Measurements from ENCODE around the gene AGBL1.

The AGBL1 gene

GRCh38 chr15:86136861-86137260 lies 57.2 kb downstream of the AGBL1 start:
- no peak for DNase-seq
- H3K27ac Mint-ChIP-seq, result no peak overlapping the region
- TF ChIP-seq, protein P1, sequence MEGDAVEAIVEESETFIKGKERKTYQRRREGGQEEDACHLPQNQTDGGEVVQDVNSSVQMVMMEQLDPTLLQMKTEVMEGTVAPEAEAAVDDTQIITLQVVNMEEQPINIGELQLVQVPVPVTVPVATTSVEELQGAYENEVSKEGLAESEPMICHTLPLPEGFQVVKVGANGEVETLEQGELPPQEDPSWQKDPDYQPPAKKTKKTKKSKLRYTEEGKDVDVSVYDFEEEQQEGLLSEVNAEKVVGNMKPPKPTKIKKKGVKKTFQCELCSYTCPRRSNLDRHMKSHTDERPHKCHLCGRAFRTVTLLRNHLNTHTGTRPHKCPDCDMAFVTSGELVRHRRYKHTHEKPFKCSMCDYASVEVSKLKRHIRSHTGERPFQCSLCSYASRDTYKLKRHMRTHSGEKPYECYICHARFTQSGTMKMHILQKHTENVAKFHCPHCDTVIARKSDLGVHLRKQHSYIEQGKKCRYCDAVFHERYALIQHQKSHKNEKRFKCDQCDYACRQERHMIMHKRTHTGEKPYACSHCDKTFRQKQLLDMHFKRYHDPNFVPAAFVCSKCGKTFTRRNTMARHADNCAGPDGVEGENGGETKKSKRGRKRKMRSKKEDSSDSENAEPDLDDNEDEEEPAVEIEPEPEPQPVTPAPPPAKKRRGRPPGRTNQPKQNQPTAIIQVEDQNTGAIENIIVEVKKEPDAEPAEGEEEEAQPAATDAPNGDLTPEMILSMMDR (IDR thresholded peaks at IDR 0.05), result no peak
- peaks cover 4% of the 10 kb centered on the region for H3K27me3 Mint-ChIP-seq (ENCODE audit: low read depth, poor library complexity)
- H3K9me3 Mint-ChIP-seq, result no peaks in the 10 kb centered on the region
- H3K36me3 Mint-ChIP-seq (ENCODE audit: low read depth), result no peaks in the 10 kb centered on the region
- no peak overlapping the region for H3K4me3 Mint-ChIP-seq
- H3K4me1 Mint-ChIP-seq, result no peaks in the 10 kb centered on the region

GRCh38 chr15:86138798-86139197 lies 59.1 kb downstream of the AGBL1 start:
- Mint-ChIP-seq H3K36me3 (ENCODE audit: low read depth) (no peaks in the 10 kb centered on the region), H3K4me1 (no peaks in the 10 kb centered on the region), H3K27ac (no peak overlapping the region), H3K9me3 (no peaks in the 10 kb centered on the region), H3K27me3 (ENCODE audit: low read depth, poor library complexity) (peaks cover 4% of the 10 kb centered on the region), H3K4me3 (no peak overlapping the region)
- DNase-seq, result no peak
- TF ChIP-seq, protein P1 (IDR thresholded peaks at IDR 0.05), result no peak

- DNase-seq, result peak; percentile 43
- H3K9me3 Mint-ChIP-seq, result no peaks in the 10 kb centered on the region
- H3K27me3 Mint-ChIP-seq (ENCODE audit: low read depth, poor library complexity), result peaks cover 4% of the 10 kb centered on the region
- H3K4me1 Mint-ChIP-seq, result no peaks in the 10 kb centered on the region
- H3K27ac Mint-ChIP-seq, result no peak overlapping the region
- TF ChIP-seq, protein P1 (IDR thresholded peaks at IDR 0.05), result peak; percentile 40
- no peak overlapping the region for H3K4me3 Mint-ChIP-seq
- H3K36me3 Mint-ChIP-seq (ENCODE audit: low read depth), result no peaks in the 10 kb centered on the region
These were observed 60.2 kb downstream of the AGBL1 start for GRCh38 chr15:86139828-86140227.

GRCh38 chr15:86154705-86155104 lies 75.0 kb downstream of the AGBL1 start:
- Mint-ChIP-seq H3K27ac (no peak overlapping the region), H3K4me3 (no peak overlapping the region), H3K27me3 (ENCODE audit: low read depth, poor library complexity) (peaks cover 13% of the 10 kb centered on the region), H3K4me1 (no peaks in the 10 kb centered on the region), H3K9me3 (peaks cover 37% of the 10 kb centered on the region), H3K36me3 (ENCODE audit: low read depth) (no peaks in the 10 kb centered on the region)
- DNase-seq, result no peak
- TF ChIP-seq, protein P1 (IDR thresholded peaks at IDR 0.05), result no peak

DNA sequence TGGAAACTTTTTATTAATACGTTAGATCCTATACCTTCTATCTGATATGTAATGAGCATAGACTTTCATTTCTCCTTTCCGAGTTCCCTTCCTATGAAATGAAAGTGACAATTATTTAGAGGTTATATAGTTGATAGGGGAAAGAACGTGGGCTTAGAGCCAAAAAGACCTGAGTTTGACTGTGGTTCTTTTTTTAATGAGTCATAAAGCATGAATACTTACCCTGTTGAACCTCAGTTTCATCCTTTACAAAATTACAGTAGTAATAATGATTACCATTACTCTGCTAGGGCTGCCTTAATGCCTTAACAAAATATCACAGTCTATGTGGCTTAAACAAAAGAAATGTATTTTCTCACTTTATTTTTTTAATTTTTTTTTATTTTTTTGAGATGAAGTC lies 75.9 kb downstream of the AGBL1 start:
- TF ChIP-seq, protein P1 (IDR thresholded peaks at IDR 0.05), result no peak
- H3K36me3 Mint-ChIP-seq (ENCODE audit: low read depth), result no peaks in the 10 kb centered on the region
- H3K4me1 Mint-ChIP-seq, result peaks cover under 1% of the 10 kb centered on the region
- DNase-seq, result no peak
- H3K4me3 Mint-ChIP-seq, result no peak overlapping the region
- H3K27me3 Mint-ChIP-seq (ENCODE audit: low read depth, poor library complexity), result peaks cover 13% of the 10 kb centered on the region
- no peak overlapping the region for H3K27ac Mint-ChIP-seq
- H3K9me3 Mint-ChIP-seq, result peaks cover 28% of the 10 kb centered on the region

GRCh38 chr15:86157606-86158293 lies 78.1 kb downstream of the AGBL1 start:
- H3K27me3 Mint-ChIP-seq (ENCODE audit: low read depth, poor library complexity), result peaks cover 18% of the 10 kb centered on the region
- TF ChIP-seq, protein P1 (IDR thresholded peaks at IDR 0.05), result no peak
- H3K36me3 Mint-ChIP-seq (ENCODE audit: low read depth), result no peaks in the 10 kb centered on the region
- H3K27ac Mint-ChIP-seq, result no peak overlapping the region
- DNase-seq, result no peak
- no peak overlapping the region for H3K4me3 Mint-ChIP-seq
- peaks cover 6% of the 10 kb centered on the region for H3K9me3 Mint-ChIP-seq
- peaks cover 18% of the 10 kb centered on the region for H3K4me1 Mint-ChIP-seq

Measured in nephron progenitor cell (in vitro differentiated cells).